WTC11 (cell line): ENCODE data around the gene ELK1. TPM values are rescaled to one million over a fixed set of nuclear protein-coding genes. Genes with fewer than 3 reads are reported as not detected.
A peak's percentile ranks its signal among the peaks of the same experiment; 100 is the strongest.

ENCODE experiments used
- ATAC-seq: fragments of 200-7000 bp; cut with Tn5 transposase; 2 replicates; pipeline ENCODE4 v1.10.0; 2021; ENCODE audit warnings: mild to moderate bottlenecking, moderate library complexity
- CTCF ChIA-PET: fragments of 300-600 bp; sonication (Branson Sonifier 250); formaldehyde crosslinking; loops from one replicate; lab custom pipeline; 2021; ENCODE audit warnings: antibody characterized with exemption; lab: Charles Lee
- POLR2A ChIA-PET: fragments of 350-600 bp; sonication (Branson Sonifier 250); formaldehyde crosslinking; loops from one replicate; lab custom pipeline; 2021; ENCODE audit warnings: antibody characterized with exemption; lab: Charles Lee
- DNase-seq: peaks from one replicate; pipeline ENCODE4 v3.0.0; 2021; ENCODE audit warnings: low spot score
- H3K27ac Mint-ChIP-seq: 2 replicates; pipeline ENCODE4 v1.8.0; 2021; ENCODE audit warnings: mixed read lengths
- H3K27me3 Mint-ChIP-seq: 2 replicates; pipeline ENCODE4 v1.8.0; 2021; ENCODE audit warnings: low read depth, mild to moderate bottlenecking, moderate library complexity, mixed read lengths
- H3K36me3 Mint-ChIP-seq: 2 replicates; pipeline ENCODE4 v1.8.0; 2021; ENCODE audit warnings: mixed read lengths
- H3K4me1 Mint-ChIP-seq: 2 replicates; pipeline ENCODE4 v1.8.0; 2022; ENCODE audit warnings: mixed read lengths
- H3K4me3 Mint-ChIP-seq: 2 replicates; pipeline ENCODE4 v1.8.0; 2021; ENCODE audit warnings: mild to moderate bottlenecking, moderate library complexity, mixed read lengths
- H3K9me3 Mint-ChIP-seq: 2 replicates; pipeline ENCODE4 v1.8.0; 2021; ENCODE audit warnings: mixed read lengths
- ATF1 ChIP-seq: sonication (generic); formaldehyde crosslinking; IDR thresholded peaks from 2 replicates; pipeline ENCODE4 v1.8.1; 2023; ENCODE audit warnings: mild to moderate bottlenecking, moderate library complexity, missing genetic modification reagents
- CDX4 ChIP-seq: fragments of 250-450 bp; sonication (Bioruptor Pico); IDR thresholded peaks from 2 replicates; pipeline ENCODE4 v1.9.0; 2021; ENCODE audit warnings: moderate library complexity, mild to moderate bottlenecking, inconsistent platforms, borderline replicate concordance
- CREB1 ChIP-seq: sonication (generic); formaldehyde crosslinking; IDR thresholded peaks from 2 replicates; pipeline ENCODE4 v1.8.0; 2023; ENCODE audit warnings: mild to moderate bottlenecking, missing genetic modification reagents
- E2F1 ChIP-seq: sonication (generic); formaldehyde crosslinking; IDR thresholded peaks from 2 replicates; pipeline ENCODE4 v1.8.0; 2022; ENCODE audit warnings: mild to moderate bottlenecking, missing genetic modification reagents
- FOXK1 ChIP-seq: sonication (generic); formaldehyde crosslinking; IDR thresholded peaks from 2 replicates; pipeline ENCODE4 v1.8.0; 2022; ENCODE audit warnings: mild to moderate bottlenecking, moderate library complexity, missing genetic modification reagents
- FOXP1 ChIP-seq: sonication (generic); formaldehyde crosslinking; IDR thresholded peaks from 2 replicates; pipeline ENCODE4 v1.8.0; 2022; ENCODE audit warnings: missing genetic modification reagents, mild to moderate bottlenecking, moderate library complexity, borderline replicate concordance
- MYBL2 ChIP-seq: sonication (generic); formaldehyde crosslinking; IDR thresholded peaks from 2 replicates; pipeline ENCODE4 v1.8.1; 2023; ENCODE audit warnings: mild to moderate bottlenecking, moderate library complexity, missing genetic modification reagents
- PREB ChIP-seq: sonication (generic); formaldehyde crosslinking; IDR thresholded peaks from 2 replicates; pipeline ENCODE4 v1.8.1; 2022; ENCODE audit warnings: mild to moderate bottlenecking, missing genetic modification reagents, moderate library complexity, borderline replicate concordance
- RELA ChIP-seq: sonication (generic); formaldehyde crosslinking; IDR thresholded peaks from 2 replicates; pipeline ENCODE4 v1.8.1; 2022; ENCODE audit warnings: missing genetic modification reagents, mild to moderate bottlenecking, borderline replicate concordance
- RORB ChIP-seq: fragments of 250-450 bp; sonication (Bioruptor Pico); IDR thresholded peaks from 2 replicates; pipeline ENCODE4 v1.9.0; 2021; ENCODE audit warnings: mild to moderate bottlenecking
- SMAD3 ChIP-seq: sonication (generic); formaldehyde crosslinking; IDR thresholded peaks from 2 replicates; pipeline ENCODE4 v1.8.0; 2022; ENCODE audit warnings: missing genetic modification reagents, mild to moderate bottlenecking, borderline replicate concordance
- SMAD4 ChIP-seq: sonication (generic); formaldehyde crosslinking; IDR thresholded peaks from 2 replicates; pipeline ENCODE4 v1.8.0; 2022; ENCODE audit warnings: mild to moderate bottlenecking, missing genetic modification reagents
- TEAD1 ChIP-seq: sonication (generic); formaldehyde crosslinking; IDR thresholded peaks from 2 replicates; pipeline ENCODE4 v1.8.0; 2022; ENCODE audit warnings: mild to moderate bottlenecking, missing genetic modification reagents
- TEAD4 ChIP-seq: sonication (generic); formaldehyde crosslinking; IDR thresholded peaks from 2 replicates; pipeline ENCODE4 v1.8.0; 2022; ENCODE audit warnings: mild to moderate bottlenecking, missing genetic modification reagents
- ZNF263 ChIP-seq: sonication (generic); formaldehyde crosslinking; IDR thresholded peaks from 2 replicates; pipeline ENCODE4 v1.8.1; 2022; ENCODE audit warnings: low read depth, mild to moderate bottlenecking, moderate library complexity, missing genetic modification reagents
- ZNF425 ChIP-seq: fragments of 250-450 bp; sonication (Bioruptor Pico); conservative IDR thresholded peaks from 2 replicates; pipeline ENCODE4 v1.9.0; 2021; ENCODE audit warnings: mild to moderate bottlenecking
- total RNA-seq: library from RNA; stranded (reverse); gene quantifications from 3 replicates; pipeline ENCODE4 v1.2.3, GENCODE V29; 2021
- TF ChIP-seq, protein P1 (sequence below): sonication (generic); formaldehyde crosslinking; IDR thresholded peaks from 2 replicates; pipeline ENCODE4 v1.8.1; 2023; ENCODE audit warnings: mild to moderate bottlenecking, missing genetic modification reagents, moderate library complexity
- TF ChIP-seq, protein P2 (sequence below): sonication (generic); formaldehyde crosslinking; conservative IDR thresholded peaks from 2 replicates; pipeline ENCODE4 v1.8.1; 2023; ENCODE audit warnings: mild to moderate bottlenecking, low read depth, missing genetic modification reagents, moderate library complexity
- TF ChIP-seq, protein P3 (sequence below): sonication (generic); formaldehyde crosslinking; IDR thresholded peaks from 2 replicates; pipeline ENCODE4 v1.8.1; 2022; ENCODE audit warnings: mild to moderate bottlenecking, moderate library complexity, missing genetic modification reagents

ELK1 gene
- total RNA-seq, 1 experiment from 2014 or later = 35.8 TPM

DNA sequence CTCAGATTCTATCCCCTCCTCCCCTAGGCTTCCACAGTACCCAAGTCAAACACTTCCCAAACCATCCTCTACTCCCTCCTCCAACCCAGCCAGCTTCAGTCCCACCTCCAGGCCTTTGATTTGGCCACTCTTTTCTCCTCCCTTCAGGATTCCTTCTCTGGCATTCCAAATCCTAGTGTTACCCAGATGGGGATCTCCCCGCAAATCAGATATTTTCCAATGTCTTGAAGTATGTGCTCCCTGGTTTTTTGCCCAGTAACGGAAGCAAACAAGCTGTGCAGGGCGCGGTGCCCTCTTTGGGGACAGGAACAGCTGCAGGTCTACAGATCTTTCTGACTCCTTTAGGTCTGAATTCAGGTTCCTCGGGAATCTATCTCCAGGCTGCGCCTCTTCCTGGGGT lies 28.5 kb downstream of the ELK1 start:
- no peak overlapping the region for H3K4me3 Mint-ChIP-seq
- no peaks in the 10 kb centered on the region for H3K36me3 Mint-ChIP-seq
- peaks cover 20% of the 10 kb centered on the region for H3K4me1 Mint-ChIP-seq
- DNase-seq = no peak
- H3K9me3 Mint-ChIP-seq = no peaks in the 10 kb centered on the region
- no peak overlapping the region for H3K27ac Mint-ChIP-seq
- peaks cover 39% of the 10 kb centered on the region for H3K27me3 Mint-ChIP-seq
- CTCF ChIA-PET = no interaction called here
- TF ChIP-seq CREB1 = no peak
- no peak for TF ChIP-seq TEAD1 (CRISPR knock-in tag)
- no peak for TF ChIP-seq SMAD4 (CRISPR knock-in tag)
- no peak for TF ChIP-seq PREB (CRISPR knock-in tag)
- TF ChIP-seq TEAD4 (CRISPR knock-in tag) = no peak
- TF ChIP-seq ZNF263 (CRISPR knock-in tag) = no peak
- TF ChIP-seq, protein P1, sequence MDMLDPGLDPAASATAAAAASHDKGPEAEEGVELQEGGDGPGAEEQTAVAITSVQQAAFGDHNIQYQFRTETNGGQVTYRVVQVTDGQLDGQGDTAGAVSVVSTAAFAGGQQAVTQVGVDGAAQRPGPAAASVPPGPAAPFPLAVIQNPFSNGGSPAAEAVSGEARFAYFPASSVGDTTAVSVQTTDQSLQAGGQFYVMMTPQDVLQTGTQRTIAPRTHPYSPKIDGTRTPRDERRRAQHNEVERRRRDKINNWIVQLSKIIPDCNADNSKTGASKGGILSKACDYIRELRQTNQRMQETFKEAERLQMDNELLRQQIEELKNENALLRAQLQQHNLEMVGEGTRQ = no peak
- no peak for TF ChIP-seq FOXK1 (CRISPR knock-in tag)
- TF ChIP-seq FOXP1 (CRISPR knock-in tag) = no peak
- no peak for TF ChIP-seq ATF1 (CRISPR knock-in tag)
- no peak for TF ChIP-seq SMAD3
- POLR2A ChIA-PET = no interaction called here
- no peak for ATAC-seq

DNA sequence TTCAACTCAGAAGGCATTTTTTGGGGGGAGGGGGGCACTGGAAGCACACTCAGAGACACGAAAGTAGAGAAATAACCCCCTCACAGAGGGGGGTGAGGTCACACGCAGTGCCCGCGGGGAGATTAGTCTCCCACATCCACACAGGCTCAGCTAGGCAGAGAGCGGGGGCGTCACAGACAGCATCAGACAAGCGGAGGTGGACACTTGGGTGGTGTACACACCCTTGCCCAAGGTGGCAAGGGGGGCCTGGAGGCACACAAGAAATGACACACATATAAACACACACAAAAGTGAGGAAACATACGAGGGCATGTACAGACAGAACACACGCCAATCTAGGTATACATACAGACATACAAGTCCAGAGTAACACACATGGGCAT lies 30.1 kb downstream of the ELK1 start:
- ATAC-seq = no peak

More for the DNA sequence above, 30.1 kb downstream of the ELK1 start:
- Mint-ChIP-seq H3K27ac (no peak overlapping the region), H3K4me1 (peaks cover 20% of the 10 kb centered on the region), H3K9me3 (no peaks in the 10 kb centered on the region), H3K27me3 (peaks cover 39% of the 10 kb centered on the region), H3K36me3 (no peaks in the 10 kb centered on the region), H3K4me3 (peak overlapping the region; percentile 64)
- CTCF ChIA-PET = interaction anchor here (0.6 kb wide), 1 partner anchor 12 kb away, joined by 3 read pairs; no protein-coding TSS in a partner anchor
- DNase-seq = no peak
- TF ChIP-seq RORB (no peak), FOXP1 (CRISPR knock-in tag) (no peak), ZNF425 (CRISPR knock-in tag) (no peak), SMAD3 (no peak), MYBL2 (no peak), RELA (CRISPR knock-in tag) (no peak), CDX4 (CRISPR knock-in tag) (no peak), E2F1 (CRISPR knock-in tag) (no peak)
- TF ChIP-seq, protein P2, sequence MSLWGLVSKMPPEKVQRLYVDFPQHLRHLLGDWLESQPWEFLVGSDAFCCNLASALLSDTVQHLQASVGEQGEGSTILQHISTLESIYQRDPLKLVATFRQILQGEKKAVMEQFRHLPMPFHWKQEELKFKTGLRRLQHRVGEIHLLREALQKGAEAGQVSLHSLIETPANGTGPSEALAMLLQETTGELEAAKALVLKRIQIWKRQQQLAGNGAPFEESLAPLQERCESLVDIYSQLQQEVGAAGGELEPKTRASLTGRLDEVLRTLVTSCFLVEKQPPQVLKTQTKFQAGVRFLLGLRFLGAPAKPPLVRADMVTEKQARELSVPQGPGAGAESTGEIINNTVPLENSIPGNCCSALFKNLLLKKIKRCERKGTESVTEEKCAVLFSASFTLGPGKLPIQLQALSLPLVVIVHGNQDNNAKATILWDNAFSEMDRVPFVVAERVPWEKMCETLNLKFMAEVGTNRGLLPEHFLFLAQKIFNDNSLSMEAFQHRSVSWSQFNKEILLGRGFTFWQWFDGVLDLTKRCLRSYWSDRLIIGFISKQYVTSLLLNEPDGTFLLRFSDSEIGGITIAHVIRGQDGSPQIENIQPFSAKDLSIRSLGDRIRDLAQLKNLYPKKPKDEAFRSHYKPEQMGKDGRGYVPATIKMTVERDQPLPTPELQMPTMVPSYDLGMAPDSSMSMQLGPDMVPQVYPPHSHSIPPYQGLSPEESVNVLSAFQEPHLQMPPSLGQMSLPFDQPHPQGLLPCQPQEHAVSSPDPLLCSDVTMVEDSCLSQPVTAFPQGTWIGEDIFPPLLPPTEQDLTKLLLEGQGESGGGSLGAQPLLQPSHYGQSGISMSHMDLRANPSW (CRISPR knock-in tag) = no peak
- TF ChIP-seq, protein P3, sequence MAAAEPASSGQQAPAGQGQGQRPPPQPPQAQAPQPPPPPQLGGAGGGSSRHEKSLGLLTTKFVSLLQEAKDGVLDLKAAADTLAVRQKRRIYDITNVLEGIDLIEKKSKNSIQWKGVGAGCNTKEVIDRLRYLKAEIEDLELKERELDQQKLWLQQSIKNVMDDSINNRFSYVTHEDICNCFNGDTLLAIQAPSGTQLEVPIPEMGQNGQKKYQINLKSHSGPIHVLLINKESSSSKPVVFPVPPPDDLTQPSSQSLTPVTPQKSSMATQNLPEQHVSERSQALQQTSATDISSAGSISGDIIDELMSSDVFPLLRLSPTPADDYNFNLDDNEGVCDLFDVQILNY (CRISPR knock-in tag) = no peak
- POLR2A ChIA-PET = no interaction called here
